NK-92 (cell line): ENCODE data around the gene STXBP6.

Experiments used
- DNase-seq: peaks from one replicate; lab custom pipeline; 2025; ENCODE audit not compliant: unreplicated experiment; lab: John Stamatoyannopoulos, UW

Gene STXBP6

DNA sequence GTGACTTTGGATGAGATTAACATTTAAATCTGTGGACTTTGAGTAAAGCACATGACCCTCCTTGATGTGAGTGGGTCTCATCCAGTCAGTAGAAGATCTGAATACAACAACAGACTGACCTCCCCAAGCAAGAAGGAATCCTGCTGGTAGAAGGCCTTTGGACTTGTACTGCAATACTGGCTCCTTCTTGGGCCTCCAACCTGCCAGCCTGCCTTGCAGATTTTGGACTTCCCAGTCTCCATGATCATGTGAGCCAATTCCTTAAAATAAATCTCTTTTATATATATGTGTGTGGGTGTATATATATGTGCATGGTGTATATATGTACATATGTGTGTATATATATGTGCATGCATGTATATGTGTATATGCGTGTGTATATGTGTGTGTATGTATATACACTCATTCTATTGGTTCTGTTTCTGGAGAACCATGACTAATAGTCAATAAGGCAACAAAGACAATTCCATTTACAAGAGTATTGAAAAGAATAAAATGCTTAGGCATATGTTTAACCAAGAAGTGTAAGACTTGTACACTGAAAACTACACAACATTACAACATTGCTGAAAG is 183.8 kb downstream of the STXBP6 start:
- no peak for DNase-seq

DNA sequence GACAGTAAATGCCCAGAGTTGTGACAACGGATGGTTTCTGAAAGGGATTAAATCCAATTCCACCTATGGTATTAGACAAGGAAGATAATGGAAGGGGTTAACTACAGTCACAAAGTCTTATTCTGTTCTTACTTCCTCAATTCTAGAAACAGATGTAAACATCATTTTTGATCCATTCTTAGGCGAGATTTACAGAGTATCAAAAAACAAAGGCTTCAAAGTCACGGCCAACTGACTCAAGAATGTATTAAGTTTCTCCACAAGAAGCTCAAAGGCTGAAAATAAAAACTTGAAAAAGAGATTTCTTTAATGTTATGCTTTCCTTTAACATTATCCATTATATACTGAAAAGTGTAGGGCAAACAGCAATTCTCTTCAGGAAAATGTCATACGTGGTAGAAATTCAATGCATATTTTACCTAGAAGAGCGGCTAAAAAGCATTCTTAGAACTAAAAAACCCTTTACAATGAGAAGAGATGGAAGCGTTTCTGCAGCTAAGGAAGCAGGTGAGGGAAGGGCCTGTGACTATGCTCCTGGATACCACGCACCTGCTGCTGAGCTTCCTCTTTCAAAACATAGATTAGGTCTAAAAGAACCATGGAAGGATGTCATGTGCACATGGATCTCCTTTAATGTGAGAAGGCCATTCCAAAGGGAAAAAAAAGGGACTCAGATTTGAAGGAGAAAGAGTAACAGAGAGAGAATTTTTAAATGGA is 185.8 kb downstream of the STXBP6 start:
- no peak for DNase-seq

DNA sequence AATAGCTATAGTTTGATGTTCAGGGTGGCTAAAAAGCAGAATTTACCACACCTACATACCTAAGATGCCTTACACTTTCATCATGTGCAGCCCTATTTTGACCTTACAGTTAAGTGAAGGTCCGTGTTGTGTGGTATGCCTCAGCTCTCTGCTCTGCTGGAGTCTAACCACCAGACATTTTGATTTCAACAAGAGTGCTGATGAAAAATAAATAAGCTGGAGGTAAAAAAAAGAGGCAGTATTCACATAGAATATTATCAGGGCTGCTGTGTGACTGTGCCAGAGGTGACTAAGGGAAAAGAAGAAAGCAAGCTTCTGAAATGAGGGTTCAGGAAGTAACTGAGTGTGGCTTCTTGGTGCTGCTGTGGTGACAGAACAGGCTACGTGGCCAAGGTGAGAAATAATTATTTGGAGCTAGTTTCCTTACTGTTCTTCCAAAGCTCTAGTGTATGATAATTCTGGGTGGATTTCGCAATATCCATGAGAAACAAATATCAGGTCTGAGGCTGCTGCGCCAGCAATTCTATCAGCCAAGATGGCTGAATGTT is 188.8 kb downstream of the STXBP6 start:
- no peak for DNase-seq

DNA sequence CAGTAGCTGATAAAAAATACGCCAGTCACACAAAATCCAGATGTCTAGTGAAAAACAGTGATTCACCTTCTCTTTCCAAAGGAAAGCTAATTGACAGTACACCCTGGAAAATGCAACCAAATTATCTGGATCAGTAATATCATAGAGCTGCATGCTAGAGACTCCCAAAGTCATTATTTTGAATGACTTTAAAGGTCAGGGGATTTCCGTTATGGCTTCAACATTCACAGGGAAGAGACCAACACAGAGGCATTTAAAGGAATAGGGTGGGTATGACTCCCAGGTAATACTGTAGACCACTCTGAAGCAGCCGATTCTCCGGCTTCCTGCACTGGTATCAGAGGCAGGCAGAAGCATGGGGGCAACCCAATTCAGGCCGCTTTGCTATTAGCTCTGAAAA is 190.4 kb downstream of the STXBP6 start:
- no peak for DNase-seq

DNA sequence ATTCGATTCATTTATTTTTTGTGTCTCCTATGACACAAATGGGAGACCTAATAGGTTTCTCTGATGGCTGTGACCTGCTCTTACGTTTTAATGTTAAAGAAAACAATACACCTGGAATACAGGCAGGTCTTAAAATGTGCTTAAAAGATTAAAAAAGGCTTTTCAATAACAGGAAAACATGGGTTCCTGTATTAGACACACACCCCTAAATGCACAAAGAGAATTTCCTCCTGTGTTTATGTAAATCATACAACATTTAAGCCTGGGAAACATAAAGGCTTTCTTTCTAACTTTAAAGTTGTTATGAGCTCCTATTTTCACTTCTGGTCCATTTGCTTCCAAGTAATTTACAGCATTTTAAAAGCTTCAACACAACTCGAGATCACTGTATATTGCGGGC is 191.3 kb downstream of the STXBP6 start:
- no peak for DNase-seq

DNA sequence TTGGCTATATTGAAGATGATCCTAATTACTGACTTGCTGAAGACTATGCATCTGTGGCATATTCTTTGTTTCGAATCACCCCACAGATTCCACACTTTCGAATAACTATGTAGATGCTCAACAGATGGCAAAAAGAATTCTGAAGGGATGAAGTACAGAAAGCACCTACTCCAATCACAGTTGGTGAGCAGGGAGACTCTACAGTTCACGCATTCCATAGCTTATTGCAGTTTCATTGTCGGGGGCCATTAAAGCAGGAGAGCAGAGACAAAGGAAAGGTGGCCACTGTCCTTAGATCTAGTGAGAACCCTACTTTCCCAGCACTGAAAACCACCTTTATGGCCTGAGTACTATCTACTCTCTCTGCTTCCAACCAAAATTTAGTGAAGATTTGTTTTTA is 191.9 kb downstream of the STXBP6 start:
- no peak for DNase-seq

DNA sequence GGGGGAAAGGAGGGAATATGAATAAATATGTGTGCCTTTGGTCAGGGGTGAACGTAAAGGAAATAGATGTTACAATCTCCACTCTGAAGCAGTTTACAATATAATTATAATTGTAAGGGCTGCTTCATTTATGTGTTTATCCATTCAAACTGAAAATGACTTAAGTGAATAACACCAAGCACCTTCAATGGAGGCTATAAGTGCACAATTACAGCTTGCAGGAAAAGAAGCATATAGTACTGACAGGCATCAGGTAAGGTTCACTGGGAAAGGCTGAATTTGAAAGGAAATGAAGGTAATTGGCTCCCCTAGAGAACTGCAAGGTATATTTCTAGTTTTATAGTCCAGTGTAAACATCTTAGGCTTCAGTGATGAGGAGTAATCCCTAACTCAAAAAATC is 192.7 kb downstream of the STXBP6 start:
- DNase-seq: no peak

DNA sequence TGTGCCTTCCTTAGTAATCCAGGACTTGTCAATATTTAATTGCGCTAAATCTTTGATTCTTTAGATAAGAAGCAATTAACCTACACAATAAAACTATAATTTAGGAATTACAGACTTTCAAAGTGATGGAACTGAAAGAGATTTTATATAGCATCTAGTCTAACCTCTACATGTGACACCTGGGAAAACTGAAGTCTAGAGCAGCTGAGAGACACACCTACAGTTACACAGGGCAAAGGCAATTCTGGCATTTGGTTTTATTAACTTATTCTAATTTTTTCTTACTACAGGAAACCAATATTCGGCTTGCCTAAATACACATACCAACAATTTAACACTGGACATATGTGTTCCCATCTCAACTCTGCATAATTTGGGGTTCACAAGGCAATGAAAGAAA is 196.5 kb downstream of the STXBP6 start:
- no peak for DNase-seq

DNA sequence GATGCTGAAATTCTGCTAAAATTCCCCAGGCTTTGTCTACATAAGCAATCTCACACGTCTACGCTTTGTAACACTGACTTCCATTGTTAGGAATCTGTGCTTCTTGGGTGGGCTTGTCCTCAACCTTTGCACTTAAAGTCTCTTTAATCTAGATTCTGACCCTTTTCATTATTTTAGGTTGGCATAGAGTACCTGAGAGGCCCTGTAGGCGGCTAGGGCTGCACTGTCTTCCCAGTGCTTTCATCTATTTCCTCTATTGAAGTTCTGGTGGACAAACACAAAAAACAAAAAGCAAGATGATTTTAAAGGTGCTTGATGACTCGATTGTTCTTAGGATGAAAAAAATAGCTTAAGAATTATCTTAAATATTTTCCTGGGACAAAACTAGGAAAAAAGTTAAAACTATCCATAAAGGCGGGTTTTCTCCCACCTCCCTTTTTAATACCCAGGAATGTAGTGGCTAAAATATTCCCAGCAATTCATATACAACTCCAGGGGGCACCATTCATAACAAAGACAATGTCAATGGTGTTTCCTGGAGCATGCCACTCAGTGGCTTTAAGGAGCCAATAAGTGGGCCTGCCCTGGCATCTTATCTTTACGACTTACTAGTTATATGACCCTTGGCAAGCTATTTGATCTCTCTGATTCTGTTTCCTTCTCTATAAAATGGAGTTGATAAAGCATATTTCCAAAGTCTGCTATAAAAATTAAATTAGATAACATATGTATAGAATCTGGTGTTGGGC is 197.5 kb downstream of the STXBP6 start:
- DNase-seq: no peak

DNA sequence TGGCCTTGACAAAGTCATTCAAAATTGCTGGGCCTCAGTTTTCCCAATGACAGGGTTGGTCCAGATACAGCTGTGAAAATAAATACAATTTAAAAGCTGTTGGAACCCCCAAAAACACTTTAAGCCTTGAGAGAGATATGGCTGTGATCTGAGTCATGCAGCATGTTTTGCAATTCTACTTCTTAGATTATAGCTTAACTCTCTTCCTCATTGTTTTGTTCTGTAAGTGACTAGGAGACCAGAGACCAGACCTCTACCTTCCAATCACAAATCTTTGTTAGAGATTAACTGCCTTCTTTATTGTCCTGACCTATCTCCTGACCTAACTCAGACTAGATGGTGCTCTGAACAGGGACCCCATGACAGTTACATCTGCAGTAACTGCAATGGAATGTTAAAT is 198.1 kb downstream of the STXBP6 start:
- no peak for DNase-seq

DNA sequence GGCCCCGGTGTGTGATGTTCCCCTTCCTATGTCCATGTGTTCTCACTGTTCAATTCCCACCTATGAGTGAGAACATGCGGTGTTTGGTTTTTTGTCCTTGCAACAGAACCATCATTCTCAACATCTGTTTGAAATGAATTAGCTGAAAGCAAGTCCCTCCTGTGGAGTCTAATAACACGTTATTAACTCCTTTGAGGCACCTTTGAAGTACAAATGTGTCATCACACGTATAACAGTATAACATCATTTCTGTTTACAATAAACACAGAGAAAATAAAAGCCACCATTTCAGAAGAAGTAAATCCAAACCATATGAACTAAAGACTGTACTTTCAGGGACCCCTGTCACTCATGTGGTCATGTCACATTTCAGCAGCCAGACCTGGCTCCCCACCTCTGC is 198.5 kb downstream of the STXBP6 start:
- no peak for DNase-seq

DNA sequence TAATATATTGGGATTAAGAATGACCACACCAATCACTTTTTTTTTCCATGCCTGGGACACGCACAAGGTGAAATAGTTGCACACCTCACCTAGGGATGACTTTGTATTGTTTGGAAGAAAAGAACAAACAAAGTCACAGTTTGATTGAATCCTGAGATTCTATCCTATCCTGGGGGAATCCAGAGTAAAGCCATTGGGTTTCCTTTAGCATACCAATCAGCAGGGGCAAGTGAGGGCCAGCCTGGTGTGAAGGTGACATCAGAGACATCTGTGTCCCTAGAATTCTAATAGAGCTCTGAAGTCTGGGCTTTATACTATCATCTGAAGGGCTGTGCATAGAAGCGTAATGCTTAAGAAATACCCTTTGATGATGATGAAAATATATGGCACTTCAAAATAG is 199.9 kb downstream of the STXBP6 start:
- no peak for DNase-seq

DNA sequence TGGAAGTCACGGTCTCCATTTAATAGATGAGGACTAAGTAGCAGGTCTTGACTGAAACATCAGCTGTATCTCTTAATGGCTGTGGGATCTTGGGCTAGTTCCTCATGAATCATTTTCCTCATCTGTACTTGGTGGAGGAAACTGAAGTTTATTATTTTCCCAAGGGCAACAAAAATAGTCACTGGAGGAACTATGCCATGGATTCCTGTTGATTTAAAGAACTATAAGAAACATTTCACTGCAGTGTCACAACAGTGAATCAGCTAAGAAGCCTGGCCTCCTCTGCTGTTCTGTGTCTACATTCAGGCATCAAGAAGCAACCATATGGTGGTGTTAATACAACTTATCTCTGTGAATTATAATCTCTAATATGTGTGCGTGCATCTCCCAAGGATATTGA is 200.5 kb downstream of the STXBP6 start:
- no peak for DNase-seq

DNA sequence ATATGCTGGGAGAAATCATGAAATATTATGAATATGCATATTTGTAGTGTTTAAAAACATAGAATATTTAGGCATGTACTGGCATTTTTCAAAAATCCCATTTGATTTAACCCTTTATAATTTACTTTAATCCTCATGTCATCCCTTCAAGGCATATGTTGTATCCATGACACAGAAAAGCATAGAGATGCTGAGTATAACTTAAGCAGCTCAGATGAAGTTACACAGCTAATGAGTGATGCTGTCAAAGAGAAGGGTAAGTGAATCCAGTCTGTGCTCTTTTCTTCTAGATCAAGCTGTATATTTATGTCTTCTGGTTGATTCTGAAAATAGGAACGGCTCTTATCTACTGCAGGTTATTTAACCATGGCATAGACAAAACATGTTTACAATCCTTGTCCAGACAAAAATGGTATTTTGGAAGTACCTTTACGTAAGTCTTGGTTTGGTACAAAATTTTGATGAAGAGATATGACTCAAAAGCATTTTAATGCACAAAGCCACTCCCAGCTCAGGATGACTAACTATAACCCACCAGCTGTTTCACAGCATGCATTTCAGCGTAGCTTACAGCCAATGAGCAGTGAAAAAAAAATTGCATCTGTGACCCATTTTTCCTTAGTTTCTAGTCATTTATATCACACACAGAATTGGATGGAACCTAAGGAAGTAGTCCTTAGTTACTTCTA is 201.7 kb downstream of the STXBP6 start:
- DNase-seq: no peak

DNA sequence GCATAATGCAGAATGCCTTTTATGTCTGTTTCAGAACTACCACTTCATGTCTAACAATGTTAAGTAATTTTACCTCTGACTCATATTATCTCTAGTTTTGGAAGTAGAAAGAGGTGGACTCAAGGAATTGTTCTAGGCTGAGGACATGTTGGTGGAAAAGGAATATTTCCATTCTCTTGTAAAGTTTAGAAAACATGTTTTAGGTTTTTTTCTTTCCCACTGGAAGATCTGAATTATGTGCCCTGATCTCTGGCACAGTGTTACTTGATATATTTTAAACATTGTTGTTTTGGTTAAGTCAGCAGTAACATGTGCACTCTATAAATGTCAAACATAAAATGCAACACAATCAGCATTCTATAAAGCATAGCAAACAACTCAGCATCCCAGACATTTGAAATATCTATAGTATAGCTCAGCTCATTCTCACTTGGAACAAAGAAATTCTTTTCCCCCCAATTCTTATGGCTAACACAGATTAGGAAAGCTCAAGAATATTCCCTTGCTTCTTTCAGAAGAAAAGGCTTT is 202.3 kb downstream of the STXBP6 start:
- DNase-seq: no peak

DNA sequence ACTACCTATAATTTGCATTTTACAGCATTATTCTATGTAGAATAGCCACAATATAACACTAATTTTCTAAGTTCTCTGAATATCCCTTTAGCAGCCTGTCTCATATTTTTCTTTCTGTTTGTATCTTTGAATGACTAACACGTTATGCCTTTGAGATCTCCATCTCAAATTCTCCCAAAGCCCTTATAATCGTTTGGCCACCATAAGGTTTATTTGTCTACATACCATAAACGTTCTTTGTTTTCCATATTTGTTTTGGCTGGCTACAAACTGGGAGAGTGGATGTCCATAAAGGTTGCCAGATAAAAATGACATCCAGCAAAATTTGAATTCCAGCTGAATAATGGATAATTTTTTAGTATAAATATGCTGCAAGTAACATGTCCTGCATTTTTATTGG is 203.7 kb downstream of the STXBP6 start:
- no peak for DNase-seq

DNA sequence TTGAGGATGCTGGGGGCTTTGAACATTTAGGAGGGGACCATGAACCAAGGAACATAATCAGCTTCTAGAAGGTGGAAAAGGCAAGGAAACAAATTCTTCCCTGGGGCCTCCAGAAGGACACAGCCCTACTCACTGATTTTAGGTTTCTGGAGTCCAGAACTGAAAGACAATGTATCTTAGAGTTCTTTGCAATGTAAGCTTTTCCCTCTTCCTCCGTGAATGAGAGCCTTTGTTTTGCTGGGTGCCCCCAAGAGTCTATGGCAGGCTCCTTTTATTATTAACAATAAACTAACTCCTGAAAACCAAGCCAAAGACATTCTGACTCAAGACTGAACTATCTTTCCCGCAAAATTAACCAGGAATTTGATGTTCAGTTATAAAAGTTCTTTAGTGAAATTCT is 204.1 kb downstream of the STXBP6 start:
- DNase-seq: no peak

DNA sequence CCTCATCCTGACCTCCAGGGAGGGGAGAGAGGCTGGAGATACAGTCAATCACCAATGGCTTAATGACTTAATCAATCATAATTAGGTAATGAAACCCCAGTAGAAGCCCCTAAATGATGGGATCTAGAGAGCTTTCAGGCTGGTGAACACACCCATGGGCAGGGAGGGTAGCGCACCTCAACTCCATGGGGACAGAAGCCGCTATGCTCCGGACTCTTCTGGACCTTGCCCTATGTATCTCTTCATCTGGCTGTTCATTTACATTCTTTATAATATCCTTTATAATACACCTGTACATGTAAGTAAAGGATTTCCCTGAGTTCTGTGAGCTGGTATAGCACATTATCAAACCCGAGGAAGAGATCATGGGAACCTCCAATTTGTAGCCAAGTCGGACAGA is 205.9 kb downstream of the STXBP6 start:
- DNase-seq: no peak

DNA sequence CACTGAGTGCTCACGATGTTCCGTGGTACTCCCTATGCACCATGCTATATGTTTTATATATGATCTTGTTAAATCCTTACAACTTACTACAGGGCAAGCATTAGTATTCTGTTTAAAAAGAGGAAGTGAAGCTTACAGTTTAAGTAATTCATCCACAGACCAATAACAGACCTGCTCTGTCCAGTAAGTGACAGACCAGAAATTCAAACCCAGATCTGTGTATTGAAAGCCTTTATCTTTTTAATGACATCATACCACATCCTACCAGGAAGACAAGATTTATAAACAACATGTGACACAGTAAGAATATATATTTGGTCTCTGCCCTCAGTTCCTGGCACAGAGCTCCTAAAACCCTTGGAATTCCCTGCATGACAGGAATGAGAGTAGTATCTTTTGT is 206.5 kb downstream of the STXBP6 start:
- DNase-seq: no peak

DNA sequence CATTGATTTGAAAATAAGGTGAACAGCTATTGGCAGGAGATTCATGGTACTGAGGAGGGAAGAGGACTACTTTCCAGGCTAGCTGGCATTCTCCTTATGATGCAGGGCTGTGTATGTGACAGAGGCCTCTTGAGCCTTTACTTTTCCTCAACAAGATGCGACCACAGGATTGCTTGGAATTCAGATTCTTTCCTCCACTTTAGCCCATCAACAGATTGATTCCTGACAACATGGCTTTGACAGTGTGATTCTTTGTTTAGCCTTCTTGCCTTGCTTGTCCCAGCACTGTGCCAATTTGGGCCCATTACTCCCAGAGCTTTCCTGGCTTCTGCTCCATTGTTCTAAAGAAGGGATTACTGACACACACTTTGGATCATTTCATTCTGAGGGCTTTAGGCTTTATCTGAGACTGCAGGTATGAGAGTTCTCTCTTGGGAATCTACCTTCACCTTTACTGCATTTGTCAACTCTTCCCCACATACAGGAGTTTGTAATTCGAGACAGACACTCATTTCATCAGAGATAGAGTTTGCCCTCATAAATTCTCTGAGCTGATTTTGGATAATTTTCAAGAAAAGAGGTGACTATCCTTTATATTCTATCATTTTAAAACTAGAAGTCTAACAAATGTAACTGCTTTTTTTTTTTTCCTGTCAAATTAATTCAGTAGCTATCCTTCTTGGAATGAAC is 209.6 kb downstream of the STXBP6 start:
- no peak for DNase-seq
